Thyroid gland (tissue), 4 donors: Measurements from ENCODE around the gene OTOF.

Experiments used
- POLR2A ChIP-seq, 2 donors: fragments of 450-650 bp; IDR thresholded peaks; one replicate each; pipeline ENCODE4 v1.6.1; 2017; ENCODE audit warnings: antibody characterized with exemption in 2 of 2, mild to moderate bottlenecking in 2 of 2, moderate library complexity in 1 of 2
- TF ChIP-seq, protein P1 (sequence below), 6 experiments: fragments of 200-600 bp in 3 of 6; fragments of 450-650 bp in 3 of 6; sonication (generic) in 3 of 6; IDR thresholded peaks; one replicate each; pipeline ENCODE4 v1.5.1; 2016 to 2019; ENCODE audit warnings: antibody characterized with exemption in 6 of 6, mild to moderate bottlenecking in 2 of 6, inconsistent platforms in 1 of 6, moderate library complexity in 1 of 6

GRCh38 chr2:26455670-26456439 lies 22.1 kb downstream of the OTOF start:
- no peak for TF ChIP-seq POLR2A (IDR thresholded peaks at IDR 0.05)
- TF ChIP-seq, protein P1, sequence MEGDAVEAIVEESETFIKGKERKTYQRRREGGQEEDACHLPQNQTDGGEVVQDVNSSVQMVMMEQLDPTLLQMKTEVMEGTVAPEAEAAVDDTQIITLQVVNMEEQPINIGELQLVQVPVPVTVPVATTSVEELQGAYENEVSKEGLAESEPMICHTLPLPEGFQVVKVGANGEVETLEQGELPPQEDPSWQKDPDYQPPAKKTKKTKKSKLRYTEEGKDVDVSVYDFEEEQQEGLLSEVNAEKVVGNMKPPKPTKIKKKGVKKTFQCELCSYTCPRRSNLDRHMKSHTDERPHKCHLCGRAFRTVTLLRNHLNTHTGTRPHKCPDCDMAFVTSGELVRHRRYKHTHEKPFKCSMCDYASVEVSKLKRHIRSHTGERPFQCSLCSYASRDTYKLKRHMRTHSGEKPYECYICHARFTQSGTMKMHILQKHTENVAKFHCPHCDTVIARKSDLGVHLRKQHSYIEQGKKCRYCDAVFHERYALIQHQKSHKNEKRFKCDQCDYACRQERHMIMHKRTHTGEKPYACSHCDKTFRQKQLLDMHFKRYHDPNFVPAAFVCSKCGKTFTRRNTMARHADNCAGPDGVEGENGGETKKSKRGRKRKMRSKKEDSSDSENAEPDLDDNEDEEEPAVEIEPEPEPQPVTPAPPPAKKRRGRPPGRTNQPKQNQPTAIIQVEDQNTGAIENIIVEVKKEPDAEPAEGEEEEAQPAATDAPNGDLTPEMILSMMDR (IDR thresholded peaks at IDR 0.05), result no peak
